HL-60 (cell line): ENCODE data around the gene PDLIM5.

Source experiments
- REST ChIP-seq: IDR thresholded peaks from 2 replicates; pipeline ENCODE4 v1.6.1; 2012; ENCODE audit warnings: low read depth; ENCODE audit not compliant: insufficient replicate concordance
- TF ChIP-seq, protein P1 (sequence below): IDR thresholded peaks from one replicate; pipeline ENCODE4 v1.5.1; 2011; ENCODE audit warnings: low read length, control low read depth, inconsistent platforms; ENCODE audit not compliant: insufficient read depth

DNA sequence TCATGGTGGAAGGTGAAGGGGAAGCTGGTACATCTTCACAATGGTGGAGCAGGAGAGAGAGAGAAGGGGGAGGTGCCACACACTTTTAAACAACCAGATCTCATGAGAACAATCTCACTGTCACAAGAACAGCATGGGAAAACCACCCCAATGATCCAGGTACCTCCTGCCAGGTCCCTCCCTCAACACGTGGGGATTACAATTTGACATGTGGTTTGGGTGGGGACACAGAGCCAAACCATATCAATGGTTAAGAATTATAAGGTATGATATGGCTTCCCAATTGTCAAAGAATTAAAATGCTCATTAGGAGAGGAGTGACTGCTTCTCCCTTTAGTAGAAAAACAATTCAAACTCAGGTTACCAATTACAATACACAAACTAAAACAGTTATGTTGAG is 143.3 kb downstream of the PDLIM5 start:
- TF ChIP-seq, protein P1, sequence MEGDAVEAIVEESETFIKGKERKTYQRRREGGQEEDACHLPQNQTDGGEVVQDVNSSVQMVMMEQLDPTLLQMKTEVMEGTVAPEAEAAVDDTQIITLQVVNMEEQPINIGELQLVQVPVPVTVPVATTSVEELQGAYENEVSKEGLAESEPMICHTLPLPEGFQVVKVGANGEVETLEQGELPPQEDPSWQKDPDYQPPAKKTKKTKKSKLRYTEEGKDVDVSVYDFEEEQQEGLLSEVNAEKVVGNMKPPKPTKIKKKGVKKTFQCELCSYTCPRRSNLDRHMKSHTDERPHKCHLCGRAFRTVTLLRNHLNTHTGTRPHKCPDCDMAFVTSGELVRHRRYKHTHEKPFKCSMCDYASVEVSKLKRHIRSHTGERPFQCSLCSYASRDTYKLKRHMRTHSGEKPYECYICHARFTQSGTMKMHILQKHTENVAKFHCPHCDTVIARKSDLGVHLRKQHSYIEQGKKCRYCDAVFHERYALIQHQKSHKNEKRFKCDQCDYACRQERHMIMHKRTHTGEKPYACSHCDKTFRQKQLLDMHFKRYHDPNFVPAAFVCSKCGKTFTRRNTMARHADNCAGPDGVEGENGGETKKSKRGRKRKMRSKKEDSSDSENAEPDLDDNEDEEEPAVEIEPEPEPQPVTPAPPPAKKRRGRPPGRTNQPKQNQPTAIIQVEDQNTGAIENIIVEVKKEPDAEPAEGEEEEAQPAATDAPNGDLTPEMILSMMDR, result no peak
- TF ChIP-seq REST, result no peak
